Effector memory CD4-positive, alpha-beta T cell (primary cell): Measurements from ENCODE around the gene SH3RF3.

Experiments
- DNase-seq, 3 donors: peaks; one replicate each; pipeline ENCODE4 v3.0.0-alpha.2; 2020
- H3K27ac ChIP-seq: 2 replicates; pipeline ENCODE4 v1.7.0; 2013; ENCODE audit warnings: mild to moderate bottlenecking, low read length, moderate library complexity; ENCODE audit not compliant: insufficient read depth, poor library complexity, severe bottlenecking
- H3K27me3 ChIP-seq: replicated peaks from 2 replicates; pipeline ENCODE4 v1.7.0; 2013; ENCODE audit warnings: mild to moderate bottlenecking, low read length; ENCODE audit not compliant: insufficient read depth, control insufficient read depth, poor library complexity, severe bottlenecking
- H3K36me3 ChIP-seq: 2 replicates; pipeline ENCODE4 v1.7.0; 2013; ENCODE audit warnings: mild to moderate bottlenecking, low read length, moderate library complexity; ENCODE audit not compliant: control insufficient read depth, insufficient read depth
- H3K4me1 ChIP-seq: 2 replicates; pipeline ENCODE4 v1.7.0; 2013; ENCODE audit warnings: low read length, mild to moderate bottlenecking; ENCODE audit not compliant: control insufficient read depth, insufficient read depth, poor library complexity, severe bottlenecking
- H3K4me3 ChIP-seq: 2 replicates; pipeline ENCODE4 v1.7.0; 2013; ENCODE audit warnings: low read length, low read depth, mild to moderate bottlenecking; ENCODE audit not compliant: insufficient read depth, poor library complexity, severe bottlenecking
- H3K9me3 ChIP-seq: 2 replicates; pipeline ENCODE4 v1.7.0; 2013; ENCODE audit warnings: mild to moderate bottlenecking, low read length, moderate library complexity; ENCODE audit not compliant: control insufficient read depth

The SH3RF3 gene

GRCh38 chr2:109144271-109144670 is 15.3 kb downstream of the SH3RF3 start:
- H3K4me3 ChIP-seq, result no peak overlapping the region
- no peaks in the 10 kb centered on the region for H3K27me3 ChIP-seq
- DNase-seq, result no peak
- H3K27ac ChIP-seq, result peak overlapping the region; percentile 26
- H3K36me3 ChIP-seq, result no peaks in the 10 kb centered on the region
- peaks cover 21% of the 10 kb centered on the region for H3K4me1 ChIP-seq
- H3K9me3 ChIP-seq, result no peaks in the 10 kb centered on the region

- Histone ChIP-seq H3K9me3 (no peaks in the 10 kb centered on the region), H3K27ac (no peak overlapping the region), H3K4me1 (peaks cover 21% of the 10 kb centered on the region), H3K4me3 (no peak overlapping the region), H3K27me3 (no peaks in the 10 kb centered on the region), H3K36me3 (no peaks in the 10 kb centered on the region)
- no peak for DNase-seq
These were observed 15.7 kb downstream of the SH3RF3 start for GRCh38 chr2:109144721-109145120.

- Histone ChIP-seq H3K4me1 (peaks cover 21% of the 10 kb centered on the region), H3K36me3 (no peaks in the 10 kb centered on the region), H3K9me3 (no peaks in the 10 kb centered on the region), H3K27ac (no peak overlapping the region), H3K4me3 (no peak overlapping the region), H3K27me3 (no peaks in the 10 kb centered on the region)
- no peak for DNase-seq
These were observed 16.3 kb downstream of the SH3RF3 start for GRCh38 chr2:109145286-109145685.

- Histone ChIP-seq H3K27me3 (no peaks in the 10 kb centered on the region), H3K4me3 (no peak overlapping the region), H3K36me3 (no peaks in the 10 kb centered on the region), H3K27ac (no peak overlapping the region), H3K4me1 (peaks cover 21% of the 10 kb centered on the region), H3K9me3 (no peaks in the 10 kb centered on the region)
- DNase-seq, result no peak
These were observed 18.4 kb downstream of the SH3RF3 start for GRCh38 chr2:109147405-109147804.

GRCh38 chr2:109148117-109148746 is 19.2 kb downstream of the SH3RF3 start:
- Histone ChIP-seq H3K4me1 (peaks cover 18% of the 10 kb centered on the region), H3K27me3 (no peaks in the 10 kb centered on the region), H3K4me3 (no peak overlapping the region), H3K9me3 (no peaks in the 10 kb centered on the region), H3K27ac (no peak overlapping the region), H3K36me3 (no peaks in the 10 kb centered on the region)
- DNase-seq, result no peak

GRCh38 chr2:109148991-109149645 is 20.1 kb downstream of the SH3RF3 start:
- no peak overlapping the region for H3K4me3 ChIP-seq
- H3K4me1 ChIP-seq, result peaks cover 13% of the 10 kb centered on the region
- no peak for DNase-seq
- H3K27ac ChIP-seq, result no peak overlapping the region
- H3K36me3 ChIP-seq, result no peaks in the 10 kb centered on the region
- no peaks in the 10 kb centered on the region for H3K9me3 ChIP-seq
- H3K27me3 ChIP-seq, result no peaks in the 10 kb centered on the region

GRCh38 chr2:109150559-109150958 is 21.6 kb downstream of the SH3RF3 start:
- Histone ChIP-seq H3K36me3 (no peaks in the 10 kb centered on the region), H3K4me1 (no peaks in the 10 kb centered on the region), H3K9me3 (no peaks in the 10 kb centered on the region), H3K27me3 (no peaks in the 10 kb centered on the region), H3K4me3 (no peak overlapping the region), H3K27ac (no peak overlapping the region)
- DNase-seq, result no peak

GRCh38 chr2:109151519-109151918 is 22.5 kb downstream of the SH3RF3 start:
- Histone ChIP-seq H3K27ac (no peak overlapping the region), H3K4me1 (no peaks in the 10 kb centered on the region), H3K4me3 (no peak overlapping the region), H3K9me3 (no peaks in the 10 kb centered on the region), H3K27me3 (no peaks in the 10 kb centered on the region), H3K36me3 (no peaks in the 10 kb centered on the region)
- no peak for DNase-seq

GRCh38 chr2:109153005-109153784 is 24.2 kb downstream of the SH3RF3 start:
- no peak for DNase-seq
- H3K9me3 ChIP-seq, result no peaks in the 10 kb centered on the region
- H3K4me3 ChIP-seq, result no peak overlapping the region
- H3K4me1 ChIP-seq, result no peaks in the 10 kb centered on the region
- H3K36me3 ChIP-seq, result no peaks in the 10 kb centered on the region
- H3K27ac ChIP-seq, result no peak overlapping the region
- H3K27me3 ChIP-seq, result no peaks in the 10 kb centered on the region

GRCh38 chr2:109153807-109154206 is 24.8 kb downstream of the SH3RF3 start:
- Histone ChIP-seq H3K9me3 (no peaks in the 10 kb centered on the region), H3K36me3 (no peaks in the 10 kb centered on the region), H3K27me3 (no peaks in the 10 kb centered on the region), H3K4me1 (no peaks in the 10 kb centered on the region), H3K27ac (no peak overlapping the region), H3K4me3 (no peak overlapping the region)
- DNase-seq, result no peak
